HG03175 (cell line): ENCODE data around the gene TMEM219.
"Not testable (repeated sequence)": the region's sequence is repeated elsewhere in the genome, so short reads cannot be mapped to it uniquely, and the experiment has no call there.

Experiments used
- ATAC-seq: cut with Tn5 transposase; IDR thresholded peaks from one replicate; pipeline ENCODE4 v1.9.1; 2021; ENCODE audit warnings: mild to moderate bottlenecking, moderate library complexity; ENCODE audit not compliant: unreplicated experiment

TMEM219 gene, protein sequence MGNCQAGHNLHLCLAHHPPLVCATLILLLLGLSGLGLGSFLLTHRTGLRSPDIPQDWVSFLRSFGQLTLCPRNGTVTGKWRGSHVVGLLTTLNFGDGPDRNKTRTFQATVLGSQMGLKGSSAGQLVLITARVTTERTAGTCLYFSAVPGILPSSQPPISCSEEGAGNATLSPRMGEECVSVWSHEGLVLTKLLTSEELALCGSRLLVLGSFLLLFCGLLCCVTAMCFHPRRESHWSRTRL

GRCh38 chr16:29961479-29962343 lies at the start of gene TMEM219:
TMEM219 (plus strand) TSS chr16:29962079; CDS start chr16:29963144, 1,065 bp downstream.
- ATAC-seq: peak; percentile 85

DNA sequence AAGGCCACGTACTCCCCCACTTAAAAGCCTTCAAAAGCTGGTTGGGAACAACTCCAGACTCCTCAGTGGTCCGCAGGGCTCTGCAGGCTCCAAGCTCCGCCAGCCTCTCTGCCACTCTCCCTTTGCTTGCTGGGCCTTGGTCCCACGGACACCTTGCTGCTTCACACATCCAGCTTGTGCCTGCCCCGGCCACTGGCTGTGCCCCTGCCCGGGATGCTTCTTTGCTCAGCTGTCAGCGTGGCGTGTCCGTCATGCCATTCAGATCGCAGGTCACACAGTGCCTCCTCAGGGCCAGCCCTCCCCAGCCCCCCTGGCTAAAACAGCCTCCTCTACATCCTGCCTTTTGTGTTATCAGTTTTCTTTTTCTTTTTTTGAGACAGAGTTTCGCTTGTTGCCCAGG lies 49.8 kb upstream of the TMEM219 start:
- ATAC-seq: no peak

GRCh38 chr16:29913514-29913913 lies 48.4 kb upstream of the TMEM219 start:
- ATAC-seq: no peak

DNA sequence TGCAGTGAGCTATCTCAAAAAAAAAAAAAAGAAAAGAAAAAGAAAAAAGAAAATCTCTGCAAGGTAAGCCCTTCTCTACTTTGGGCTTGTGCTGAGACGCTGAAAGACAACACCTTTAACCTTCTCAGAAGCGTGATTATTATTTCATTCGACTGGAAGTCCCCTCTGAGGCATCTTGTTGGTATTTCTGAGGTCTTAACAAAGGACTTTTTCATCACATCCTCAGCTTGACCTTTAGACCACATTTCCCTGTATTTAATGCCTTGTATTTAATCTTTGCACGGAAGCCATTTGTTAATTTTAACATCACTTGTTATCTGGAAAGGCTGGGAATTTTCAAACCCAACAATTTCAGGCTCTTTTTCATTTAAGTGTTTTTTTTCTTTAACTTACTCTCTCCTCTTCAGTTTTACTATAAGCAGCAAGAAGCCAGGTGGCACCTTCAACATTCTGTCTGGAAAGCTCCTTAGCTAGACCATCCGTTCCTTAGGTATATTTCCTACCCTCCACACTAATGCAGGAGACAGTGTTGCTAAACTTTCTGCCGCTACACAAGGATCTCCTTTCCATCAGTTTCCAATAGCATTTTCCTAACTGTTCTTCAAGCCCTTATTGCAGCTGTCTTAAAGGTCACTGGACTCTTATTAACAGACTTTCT lies 46.2 kb upstream of the TMEM219 start:
- no peak for ATAC-seq

DNA sequence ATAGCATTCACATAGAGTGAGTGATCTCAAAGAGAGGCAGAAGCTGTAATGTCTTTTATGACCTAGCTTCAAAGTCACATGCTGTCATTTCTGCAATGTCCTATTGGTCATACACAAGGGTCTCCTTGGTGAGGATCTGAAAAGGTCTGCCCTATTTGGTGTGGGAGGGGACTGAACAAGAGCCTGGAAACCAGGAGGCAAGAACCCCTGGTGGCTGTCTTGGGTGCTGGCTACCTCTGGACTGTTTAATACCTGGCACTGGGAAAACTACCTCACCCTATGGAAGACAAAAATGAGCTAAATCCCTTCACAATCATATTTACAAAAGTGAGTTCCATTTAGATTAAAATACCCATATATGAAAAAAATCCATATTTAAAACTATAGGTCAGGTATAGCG lies 44.9 kb upstream of the TMEM219 start:
- no peak for ATAC-seq

GRCh38 chr16:29920288-29921033 lies 41.4 kb upstream of the TMEM219 start:
- ATAC-seq: no peak

GRCh38 chr16:29921034-29921385 lies 40.9 kb upstream of the TMEM219 start:
- no peak for ATAC-seq

GRCh38 chr16:29922326-29922725 lies 39.6 kb upstream of the TMEM219 start:
- ATAC-seq: no peak

GRCh38 chr16:29922986-29923501 lies 38.8 kb upstream of the TMEM219 start:
- ATAC-seq: no peak

- no peak for ATAC-seq
Observed at GRCh38 chr16:29925105-29925756, 36.6 kb upstream of the TMEM219 start.

DNA sequence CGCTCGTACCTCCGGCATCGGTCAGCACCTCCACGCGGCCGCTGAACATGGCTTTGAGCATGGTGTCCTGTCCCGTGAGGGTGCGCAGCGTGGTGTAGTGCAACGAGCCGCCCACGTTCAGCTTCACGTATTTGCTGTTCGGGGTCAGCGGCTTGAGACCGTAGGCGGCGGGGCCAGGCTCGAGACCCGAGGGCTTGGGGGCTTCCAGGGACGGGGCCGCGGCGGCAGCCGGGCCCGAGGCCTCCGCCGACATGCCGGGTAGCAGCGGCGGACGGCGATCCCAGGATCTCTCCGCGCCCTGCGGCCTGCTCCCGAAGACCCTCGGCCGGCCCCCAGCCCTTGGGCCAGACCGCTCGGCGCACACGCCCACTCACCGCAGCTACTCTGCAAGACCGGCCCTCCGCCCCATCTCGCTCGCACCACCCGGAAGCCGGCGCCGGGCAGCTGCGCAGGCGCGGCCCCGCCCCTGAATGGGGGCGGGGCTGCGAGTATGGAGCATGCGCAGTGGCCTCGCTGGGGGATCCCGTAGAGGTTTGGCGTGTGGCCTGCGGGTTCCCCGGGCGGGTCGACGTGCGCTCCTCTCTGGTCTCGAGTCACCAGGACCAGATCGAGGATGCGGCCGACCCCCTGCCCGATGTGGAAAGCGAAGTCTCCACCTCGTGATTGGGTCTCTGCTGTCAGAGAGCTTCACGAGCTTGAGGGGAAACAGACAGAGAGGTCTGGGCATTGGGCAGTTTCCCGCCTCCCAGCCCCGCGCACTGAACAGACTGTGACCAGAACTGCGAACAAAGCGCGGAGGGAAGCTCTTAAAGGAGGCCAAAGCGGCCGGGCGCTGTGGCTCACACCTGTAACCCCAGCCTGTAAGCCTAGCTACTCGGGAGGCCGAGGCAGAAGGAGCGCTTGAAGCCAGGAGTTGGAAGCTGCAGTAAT lies 35.8 kb upstream of the TMEM219 start, which contains the start of gene KCTD13:
Gene KCTD13, minus strand, starts transcription at position 446 of the 930 bp plus-strand sequence. Its CDS starts 193 bp downstream, at position 253.
- ATAC-seq: peak; percentile 88

GRCh38 chr16:29926711-29927052 lies 35.2 kb upstream of the TMEM219 start:
- ATAC-seq: no peak

DNA sequence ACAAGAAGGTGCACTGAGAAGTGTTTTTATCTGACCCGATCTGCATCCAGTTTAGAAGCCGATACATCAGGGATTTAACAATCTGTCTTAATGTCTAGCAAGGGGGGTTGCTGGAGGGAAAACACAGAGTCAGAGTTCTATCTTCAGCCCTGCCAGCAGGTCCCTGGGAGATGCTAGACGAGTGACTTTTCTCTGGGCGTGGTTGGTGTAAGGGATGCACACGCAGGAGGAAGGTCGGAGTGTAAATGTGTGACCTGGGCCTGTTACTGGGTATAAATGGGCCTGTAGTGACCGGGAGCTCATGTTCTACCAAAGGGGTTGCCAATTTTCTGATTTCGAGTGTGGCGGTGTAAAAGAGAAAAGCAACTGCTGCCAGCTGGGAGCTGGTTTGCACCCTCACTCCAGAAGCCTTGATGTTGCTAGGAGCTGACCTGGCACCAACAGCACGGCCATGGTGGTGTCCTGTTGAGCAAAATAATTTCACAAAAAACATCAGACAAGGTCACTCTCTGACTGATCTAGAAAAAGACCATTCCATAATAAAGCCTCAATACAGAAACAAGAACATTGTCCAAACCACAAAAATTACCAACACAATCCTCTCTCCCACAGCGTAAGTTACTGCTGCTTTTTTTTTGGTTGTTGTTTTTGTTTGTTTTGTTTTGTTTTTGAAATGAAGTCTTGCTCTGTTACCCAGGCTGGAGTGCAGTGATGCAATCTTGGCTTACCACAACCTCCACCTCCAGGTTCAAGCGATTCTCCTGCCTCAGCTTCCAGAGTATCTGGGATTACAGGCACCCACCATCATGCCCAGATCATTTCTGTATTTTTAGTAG lies 34.6 kb upstream of the TMEM219 start:
- no peak for ATAC-seq

GRCh38 chr16:29931750-29932149 lies 30.1 kb upstream of the TMEM219 start:
- not testable (repeated sequence) for ATAC-seq

- ATAC-seq: no peak
Observed at GRCh38 chr16:29940656-29941055, 21.2 kb upstream of the TMEM219 start.

- no peak for ATAC-seq
Observed at GRCh38 chr16:29943846-29944799, 17.8 kb upstream of the TMEM219 start.

DNA sequence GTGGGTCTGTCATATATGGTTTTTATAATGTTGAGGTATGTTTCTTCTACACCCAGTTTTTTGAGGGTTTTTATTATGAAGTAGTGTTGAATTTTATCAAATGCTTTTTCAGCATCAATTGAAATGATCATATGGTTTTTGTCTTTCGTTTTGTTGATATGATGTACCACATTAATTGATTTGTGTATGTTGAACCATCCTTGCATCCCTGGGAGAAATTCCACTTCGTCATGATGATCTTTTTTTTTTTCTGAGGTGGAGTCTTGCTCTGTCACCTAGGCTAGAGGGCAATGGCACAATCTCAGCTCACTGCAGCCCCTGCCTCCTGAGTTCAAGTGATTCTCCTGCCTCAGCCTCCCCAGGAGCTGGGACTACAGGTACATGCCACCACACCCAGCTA lies 14.0 kb upstream of the TMEM219 start:
- ATAC-seq: no peak
